Panc1 (cell line): ENCODE data around the gene PCDH8. TPM values are rescaled to one million over a fixed set of nuclear protein-coding genes. Genes with fewer than 3 reads are reported as not detected.

Experiments
- ATAC-seq: fragments of 200-7000 bp; cut with Tn5 transposase; 2 replicates; pipeline ENCODE4 v1.9.1; 2020; ENCODE audit warnings: mild to moderate bottlenecking, moderate library complexity
- BruUV-seq: library from RNA; stranded (reverse); fragments of 400-500 nt; replicated peaks from 2 replicates; lab custom pipeline; 2021; lab: Mats Ljungman, UMichigan
- CTCF ChIA-PET: fragments of 300-600 bp; sonication (Branson Sonifier 250); formaldehyde crosslinking; loops from one replicate; lab custom pipeline; 2022; ENCODE audit warnings: antibody characterized with exemption; lab: Charles Lee
- POLR2A ChIA-PET: fragments of 300-600 bp; sonication (Branson Sonifier 250); formaldehyde crosslinking; loops from one replicate; lab custom pipeline; 2022; ENCODE audit warnings: antibody characterized with exemption; lab: Charles Lee
- DNase-seq: peaks from one replicate; pipeline ENCODE4 v3.0.0-alpha.2; 2010; ENCODE audit warnings: low read depth, low spot score
- H3K27ac ChIP-seq: 2 replicates; pipeline ENCODE4 v1.5.1; 2011; ENCODE audit warnings: mild to moderate bottlenecking, low read length, inconsistent platforms
- H3K27me3 ChIP-seq: fragments of 200-500 bp; sonication (Bioruptor generic); 2 replicates; pipeline ENCODE4 v1.6.0; 2014; ENCODE audit warnings: low read length, inconsistent platforms; ENCODE audit not compliant: control insufficient read depth, insufficient read depth
- H3K36me3 ChIP-seq: fragments of 200-500 bp; sonication (Bioruptor generic); 2 replicates; pipeline ENCODE4 v1.5.1; 2014; ENCODE audit warnings: inconsistent platforms, mild to moderate bottlenecking, low read length, moderate library complexity; ENCODE audit not compliant: control insufficient read depth, insufficient read depth
- H3K4me1 ChIP-seq: 2 replicates; pipeline ENCODE4 v1.5.1; 2011; ENCODE audit warnings: inconsistent platforms, mild to moderate bottlenecking, low read length, moderate library complexity; ENCODE audit not compliant: control insufficient read depth, insufficient read depth
- H3K4me3 ChIP-seq, 2 experiments: 2 replicates each; pipeline ENCODE4 v1.5.1; 2011 to 2012; ENCODE audit warnings: low read depth in 2 of 2, low read length in 2 of 2, mild to moderate bottlenecking in 2 of 2, inconsistent platforms in 1 of 2, moderate library complexity in 1 of 2
- H3K9me3 ChIP-seq: fragments of 200-500 bp; sonication (Bioruptor generic); 2 replicates; pipeline ENCODE4 v1.5.1; 2014; ENCODE audit warnings: low read depth, mild to moderate bottlenecking, inconsistent platforms, low read length, moderate library complexity; ENCODE audit not compliant: control insufficient read depth, insufficient read depth
- CTCF ChIP-seq: fragments of 450-650 bp; IDR thresholded peaks from 2 replicates; pipeline ENCODE4 v1.5.1; 2017; ENCODE audit warnings: mild to moderate bottlenecking
- POLR2AphosphoS5 ChIP-seq: IDR thresholded peaks from 2 replicates; pipeline ENCODE4 v1.6.1; 2012; ENCODE audit warnings: mild to moderate bottlenecking, low read depth, low read length, moderate library complexity
- REST ChIP-seq, 2 experiments: IDR thresholded peaks; 2 replicates each; pipeline ENCODE4 v1.6.1; 2011 to 2012; ENCODE audit warnings: low read depth in 2 of 2, control low read depth in 1 of 2, low read length in 1 of 2, mild to moderate bottlenecking in 1 of 2, moderate library complexity in 1 of 2; ENCODE audit not compliant: insufficient read depth in 1 of 2
- SIN3A ChIP-seq: IDR thresholded peaks from 2 replicates; pipeline ENCODE4 v1.6.1; 2012; ENCODE audit warnings: low read depth, mild to moderate bottlenecking, low read length, moderate library complexity, borderline replicate concordance; ENCODE audit not compliant: insufficient read depth
- TCF7L2 ChIP-seq: IDR thresholded peaks from 2 replicates; pipeline ENCODE4 v1.6.1; 2011; ENCODE audit warnings: mild to moderate bottlenecking, low read depth, low read length, inconsistent platforms
- in situ Hi-C: cut with HindIII; loops from 2 replicates; pipeline ENCODE4 v1.10.0; 2016; ENCODE audit warnings: low sequenced_read_pairs, low pct_unique_long_range_greater_than_20kb
- intact Hi-C: fragments of 100-400 bp; cut with micrococcal nuclease; formaldehyde crosslinking; loops from one replicate; pipeline ENCODE4 v1.10.0; 2022; ENCODE audit not compliant: unreplicated experiment
- total RNA-seq: library from RNA; stranded (reverse); gene quantifications from one replicate; pipeline ENCODE4 v1.2.1, GENCODE V29; 2021; ENCODE audit not compliant: unreplicated experiment

Gene PCDH8
- total RNA-seq, 1 experiment from 2014 or later, result not detected

- Histone ChIP-seq H3K36me3 (no peaks in the 10 kb centered on the region), H3K27ac (no peak overlapping the region), H3K4me3 (no peak overlapping the region), H3K9me3 (no peaks in the 10 kb centered on the region), H3K27me3 (no peaks in the 10 kb centered on the region; the same call in 1 of the 2 replicates), H3K4me1 (no peaks in the 10 kb centered on the region)
- ChIA-PET CTCF (interaction anchor here (0.6 to 1.1 kb wide), 3 partner anchors 120 to 159 kb away, joined by 3 to 6 read pairs (median 3); no protein-coding TSS in a partner anchor), POLR2A (no interaction called here)
- TF ChIP-seq CTCF (peak; percentile 74), SIN3A (no peak), TCF7L2 (no peak)
- in situ Hi-C loops, result no loop called here
- DNase-seq, result peak; percentile 43
- intact Hi-C loops, result no loop called here
- no TSS peak for BruUV-seq
- peak; percentile 74; the same call in 1 of the 2 replicates for ATAC-seq
These were observed 39.1 kb downstream of the PCDH8 start for GRCh38 chr13:52809310-52809769.

GRCh38 chr13:52808842-52809219, 39.6 kb downstream of the PCDH8 start:
- no peaks in the 10 kb centered on the region; the same call in 1 of the 2 replicates for H3K27me3 ChIP-seq
- DNase-seq, result no peak
- CTCF ChIA-PET, result interaction anchor here (0.6 to 1.1 kb wide), 3 partner anchors 120 to 159 kb away, joined by 3 to 6 read pairs (median 3); no protein-coding TSS in a partner anchor
- POLR2A ChIA-PET, result no interaction called here
- H3K36me3 ChIP-seq, result no peaks in the 10 kb centered on the region
- H3K4me1 ChIP-seq, result no peaks in the 10 kb centered on the region
- no peak overlapping the region for H3K27ac ChIP-seq
- intact Hi-C loops, result no loop called here
- no peak for ATAC-seq
- H3K9me3 ChIP-seq, result no peaks in the 10 kb centered on the region
- TF ChIP-seq CTCF, result no peak
- in situ Hi-C loops, result no loop called here
- BruUV-seq, result no TSS peak
- H3K4me3 ChIP-seq, result no peak overlapping the region

- in situ Hi-C loops, result no loop called here
- CTCF ChIA-PET, result no interaction called here
- POLR2A ChIA-PET, result no interaction called here
- no peaks in the 10 kb centered on the region for H3K4me1 ChIP-seq
- no peaks in the 10 kb centered on the region for H3K36me3 ChIP-seq
- no peaks in the 10 kb centered on the region for H3K9me3 ChIP-seq
- ATAC-seq (no peak), DNase-seq (no peak)
- no TSS peak for BruUV-seq
- no peak overlapping the region for H3K27ac ChIP-seq
- H3K4me3 ChIP-seq, result no peak overlapping the region
- TF ChIP-seq REST (IDR thresholded peaks at IDR 0.05; ENCODE audit: insufficient read depth in 1 of 2, low read depth in 2 of 2, low read length in 1 of 2) (no peak), POLR2AphosphoS5 (no peak), CTCF (no peak), SIN3A (no peak), TCF7L2 (no peak)
- intact Hi-C loops, result no loop called here
- H3K27me3 ChIP-seq, result no peaks in the 10 kb centered on the region; the same call in 1 of the 2 replicates
These were observed 42.4 kb downstream of the PCDH8 start for GRCh38 chr13:52806029-52806428.
